ENCODE measurements around the gene LMAN2. TPM values are rescaled to one million over a fixed set of nuclear protein-coding genes. Genes with fewer than 3 reads are reported as not detected.

LMAN2 gene
- total RNA-seq, 5 donors from 2014 or later (not counting 1 experiment from before 2014, with no cell fraction given), result 67.2 to 122 (median 106) TPM

GRCh38 chr5:177382423-177383029 is 31.1 kb upstream of the LMAN2 start:
- Histone ChIP-seq H3K36me3 (ENCODE audit: control insufficient read depth in 2 of 2, extremely low read depth in 1 of 2, insufficient read depth in 1 of 2, low read length in 1 of 2) (no peaks in the 10 kb centered on the region), H3K4me3 (ENCODE audit: control insufficient read depth in 1 of 2, extremely low read depth in 1 of 2, low read length in 1 of 2) (no peak overlapping the region), H3K4me1 (ENCODE audit: control insufficient read depth in 1 of 2, extremely low read depth in 1 of 2, insufficient read depth in 2 of 2, low read length in 2 of 2) (peaks cover 0 to 60% of the 10 kb centered on the region in 2 experiments), H3K9me3 (no peaks in the 10 kb centered on the region), H3K27me3 (replicated peaks in 1 of 2; ENCODE audit: control insufficient read depth in 2 of 2, extremely low read depth in 1 of 2, insufficient read depth in 2 of 2, low read length in 1 of 2) (no peaks in the 10 kb centered on the region), H3K27ac (ENCODE audit: low read length) (no peak overlapping the region)
- Mint-ChIP-seq H3K36me3 (no peaks in the 10 kb centered on the region), H3K27me3 (no peaks in the 10 kb centered on the region), H3K4me3 (peak overlapping the region in 1 of 3 donors; percentile 22), H3K4me1 (peaks cover 36 to 46% (median 44%) of the 10 kb centered on the region in 3 donors), H3K9me3 (no peaks in the 10 kb centered on the region), H3K27ac (peak overlapping the region; percentile 55 to 61)
- POLR2A ChIA-PET, result interaction anchor here in 1 of 2 donors (0.5 kb wide), 1 partner anchor 78 kb away, joined by 7 read pairs; no protein-coding TSS in a partner anchor
- CTCF ChIA-PET, result interaction anchor here (0.6 to 1.3 kb wide), 5 partner anchors 11 to 268 kb away, joined by 3 to 6 read pairs (median 4); no protein-coding TSS in a partner anchor
- 58% methylated on average over 4 of the region's 11 CpGs for WGBS (ENCODE audit: insufficient coverage)
- DNase-seq (peak in 15 of 35 experiments; percentile 12 to 62 (median 36)), ATAC-seq (replicated peaks in 1 of 4) (peak; percentile 57 to 89 (median 70))

DNA sequence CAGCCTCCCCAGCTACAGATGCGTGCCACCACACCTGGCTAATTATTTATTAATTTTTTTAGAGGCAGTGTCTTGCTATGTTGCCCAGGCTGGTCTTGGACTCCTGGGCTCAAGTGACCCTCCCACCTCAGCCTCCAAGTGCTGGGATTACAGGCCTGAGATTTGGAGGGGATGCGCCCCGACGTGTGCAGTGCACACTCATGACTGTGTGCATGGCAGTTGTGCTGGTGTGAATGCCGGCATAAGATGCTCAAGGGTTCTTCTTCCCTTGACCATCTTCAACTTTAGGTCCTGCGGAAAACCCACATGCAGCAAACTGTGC is 29.3 kb upstream of the LMAN2 start:
- H3K27ac ChIP-seq (ENCODE audit: low read length), result no peak overlapping the region
- H3K4me1 Mint-ChIP-seq, result peaks cover 40 to 47% (median 44%) of the 10 kb centered on the region in 3 donors
- no peaks in the 10 kb centered on the region for H3K9me3 Mint-ChIP-seq
- 100% methylated on average over 4 of the region's 6 CpGs for WGBS (ENCODE audit: insufficient coverage)
- H3K4me3 Mint-ChIP-seq, result no peak overlapping the region
- H3K27me3 Mint-ChIP-seq, result no peaks in the 10 kb centered on the region
- no peaks in the 10 kb centered on the region for H3K9me3 ChIP-seq
- no peaks in the 10 kb centered on the region for H3K36me3 Mint-ChIP-seq
- POLR2A ChIA-PET, result no interaction called here
- no peaks in the 10 kb centered on the region for H3K27me3 ChIP-seq (replicated peaks in 1 of 2; ENCODE audit: control insufficient read depth in 2 of 2, extremely low read depth in 1 of 2, insufficient read depth in 2 of 2, low read length in 1 of 2)
- no peak overlapping the region for H3K27ac Mint-ChIP-seq
- peaks cover 0 to 58% of the 10 kb centered on the region in 2 experiments for H3K4me1 ChIP-seq (ENCODE audit: control insufficient read depth in 1 of 2, extremely low read depth in 1 of 2, insufficient read depth in 2 of 2, low read length in 2 of 2)
- no peaks in the 10 kb centered on the region for H3K36me3 ChIP-seq (ENCODE audit: control insufficient read depth in 2 of 2, extremely low read depth in 1 of 2, insufficient read depth in 1 of 2, low read length in 1 of 2)
- ATAC-seq (replicated peaks in 1 of 4), result no peak
- no peak for DNase-seq
- H3K4me3 ChIP-seq (ENCODE audit: control insufficient read depth in 1 of 2, extremely low read depth in 1 of 2, low read length in 1 of 2), result no peak overlapping the region
- CTCF ChIA-PET, result interaction anchor here in 1 of 2 donors (0.6 kb wide), 1 partner anchor 34 kb away, joined by 3 read pairs; no protein-coding TSS in a partner anchor

DNA sequence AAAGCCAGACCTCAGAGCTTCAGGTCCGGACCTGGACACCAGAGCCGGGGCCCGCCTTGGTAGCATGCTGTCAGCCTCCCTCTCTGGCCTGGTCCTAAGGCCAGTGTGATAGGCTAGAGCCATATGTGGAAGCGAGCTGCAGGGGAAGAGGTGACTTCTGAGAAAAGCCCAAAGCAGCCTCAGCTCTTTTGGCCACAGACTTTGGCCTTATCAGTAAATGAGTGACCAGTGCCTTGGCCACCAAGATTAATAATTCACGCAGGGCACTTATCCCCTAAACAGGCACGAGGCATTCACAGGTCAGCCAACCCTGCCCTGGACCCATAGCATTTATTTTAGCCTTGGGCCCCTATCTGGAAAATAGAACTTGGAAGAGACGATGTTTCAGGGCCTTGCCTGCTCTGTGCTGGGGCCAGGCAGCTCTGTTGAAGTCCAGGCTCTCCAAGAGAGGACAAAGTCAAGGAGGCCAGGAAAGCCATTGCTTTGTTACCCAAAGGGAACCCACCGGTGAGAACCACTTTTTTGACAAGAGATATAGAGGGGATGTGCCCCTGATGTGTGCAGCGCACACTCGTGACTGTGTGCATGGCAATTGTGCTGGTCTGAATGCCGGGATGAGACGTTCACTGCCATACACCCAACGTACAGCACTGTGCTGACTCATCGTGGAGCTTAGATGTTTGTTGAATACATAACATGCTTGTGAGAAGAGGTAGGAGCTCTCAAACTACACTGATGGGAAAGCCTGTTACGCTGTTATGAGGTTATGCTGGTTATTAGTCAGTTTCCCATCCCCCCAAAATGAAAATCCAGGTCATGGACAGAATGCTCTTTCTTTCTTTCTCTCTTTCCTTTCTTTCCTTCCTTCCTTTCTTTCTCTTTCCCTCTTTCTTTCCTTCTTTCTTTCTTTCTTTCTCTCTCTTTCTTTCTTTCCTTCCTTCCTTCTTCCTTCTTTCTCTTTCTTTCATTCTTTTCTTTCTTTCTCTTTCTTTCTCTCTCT is 27.7 kb upstream of the LMAN2 start:
- H3K27me3 ChIP-seq (replicated peaks in 1 of 2; ENCODE audit: control insufficient read depth in 2 of 2, extremely low read depth in 1 of 2, insufficient read depth in 2 of 2, low read length in 1 of 2), result no peaks in the 10 kb centered on the region

GRCh38 chr5:177377851-177378776 is 26.6 kb upstream of the LMAN2 start:
- CTCF ChIA-PET, result interaction anchor here (0.7 to 2.2 kb wide), 6 partner anchors 8 to 124 kb away, joined by 3 to 8 read pairs (median 5); no protein-coding TSS in a partner anchor
- Histone ChIP-seq H3K27ac (ENCODE audit: low read length) (peak overlapping the region; percentile 31), H3K36me3 (ENCODE audit: control insufficient read depth in 2 of 2, extremely low read depth in 1 of 2, insufficient read depth in 1 of 2, low read length in 1 of 2) (peaks cover 0 to 11% of the 10 kb centered on the region in 2 donors), H3K27me3 (replicated peaks in 1 of 2; ENCODE audit: control insufficient read depth in 2 of 2, extremely low read depth in 1 of 2, insufficient read depth in 2 of 2, low read length in 1 of 2) (no peaks in the 10 kb centered on the region), H3K4me3 (ENCODE audit: control insufficient read depth in 1 of 2, extremely low read depth in 1 of 2, low read length in 1 of 2) (no peak overlapping the region), H3K4me1 (ENCODE audit: control insufficient read depth in 1 of 2, extremely low read depth in 1 of 2, insufficient read depth in 2 of 2, low read length in 2 of 2) (peaks cover 10 to 67% of the 10 kb centered on the region in 2 experiments), H3K9me3 (no peaks in the 10 kb centered on the region)
- WGBS (ENCODE audit: insufficient coverage), result 99% methylated on average over 7 of the region's 8 CpGs
- POLR2A ChIA-PET, result interaction anchor here in 1 of 2 donors (0.7 kb wide), 1 partner anchor 50 kb away, joined by 3 read pairs; no protein-coding TSS in a partner anchor
- H3K4me1 Mint-ChIP-seq, result peaks cover 55 to 58% (median 57%) of the 10 kb centered on the region in 3 donors
- ATAC-seq (replicated peaks in 1 of 4) (no peak), DNase-seq (no peak)
- no peaks in the 10 kb centered on the region for H3K27me3 Mint-ChIP-seq
- H3K9me3 Mint-ChIP-seq, result no peaks in the 10 kb centered on the region
- H3K27ac Mint-ChIP-seq, result peak overlapping the region; percentile 74 to 96
- H3K4me3 Mint-ChIP-seq, result no peak overlapping the region
- peaks cover 3% of the 10 kb centered on the region for H3K36me3 Mint-ChIP-seq

More for the DNA sequence above, 27.7 kb upstream of the LMAN2 start:
- Mint-ChIP-seq H3K27me3 (no peaks in the 10 kb centered on the region), H3K9me3 (no peaks in the 10 kb centered on the region), H3K4me1 (peaks cover 49 to 53% (median 51%) of the 10 kb centered on the region in 3 donors), H3K4me3 (peak overlapping the region in 1 of 3 donors; percentile 6), H3K27ac (peak overlapping the region; percentile 67 to 77), H3K36me3 (no peaks in the 10 kb centered on the region)
- peaks cover 3 to 62% of the 10 kb centered on the region in 2 experiments for H3K4me1 ChIP-seq (ENCODE audit: control insufficient read depth in 1 of 2, extremely low read depth in 1 of 2, insufficient read depth in 2 of 2, low read length in 2 of 2)
- POLR2A ChIA-PET, result no interaction called here
- H3K36me3 ChIP-seq (ENCODE audit: control insufficient read depth in 2 of 2, extremely low read depth in 1 of 2, insufficient read depth in 1 of 2, low read length in 1 of 2), result peaks cover 0 to 3% of the 10 kb centered on the region in 2 donors
- no peaks in the 10 kb centered on the region for H3K9me3 ChIP-seq
- CTCF ChIA-PET, result interaction anchor here (0.5 to 2.2 kb wide), 10 partner anchors 9 to 123 kb away, joined by 3 to 8 read pairs (median 4); no protein-coding TSS in a partner anchor
- peak; percentile 32 to 71 (median 58) for ATAC-seq (replicated peaks in 1 of 4)
- WGBS (ENCODE audit: insufficient coverage), result 96% methylated on average over 10 of the region's 15 CpGs
- H3K4me3 ChIP-seq (ENCODE audit: control insufficient read depth in 1 of 2, extremely low read depth in 1 of 2, low read length in 1 of 2), result no peak overlapping the region
- H3K27ac ChIP-seq (ENCODE audit: low read length), result no peak overlapping the region
- peak in 1 of 35 experiments; percentile 28 for DNase-seq

GRCh38 chr5:177376107-177376506 is 24.6 kb upstream of the LMAN2 start:
- peak overlapping the region; percentile 84 to 96 for H3K27ac Mint-ChIP-seq
- no peaks in the 10 kb centered on the region for H3K9me3 ChIP-seq
- H3K36me3 ChIP-seq (ENCODE audit: control insufficient read depth in 2 of 2, extremely low read depth in 1 of 2, insufficient read depth in 1 of 2, low read length in 1 of 2), result peaks cover 0 to 24% of the 10 kb centered on the region in 2 donors
- WGBS (ENCODE audit: insufficient coverage), result 89% methylated on average over 3 of the region's 11 CpGs
- DNase-seq (no peak), ATAC-seq (replicated peaks in 1 of 4) (no peak)
- no peak overlapping the region for H3K4me3 ChIP-seq (ENCODE audit: control insufficient read depth in 1 of 2, extremely low read depth in 1 of 2, low read length in 1 of 2)
- H3K4me3 Mint-ChIP-seq, result no peak overlapping the region
- peaks cover 26 to 77% of the 10 kb centered on the region in 2 experiments for H3K4me1 ChIP-seq (ENCODE audit: control insufficient read depth in 1 of 2, extremely low read depth in 1 of 2, insufficient read depth in 2 of 2, low read length in 2 of 2)
- H3K27ac ChIP-seq (ENCODE audit: low read length), result peak overlapping the region; percentile 34
- H3K27me3 Mint-ChIP-seq, result no peaks in the 10 kb centered on the region
- H3K9me3 Mint-ChIP-seq, result no peaks in the 10 kb centered on the region
- H3K36me3 Mint-ChIP-seq, result peaks cover 7% of the 10 kb centered on the region
- CTCF ChIA-PET, result no interaction called here
- POLR2A ChIA-PET, result no interaction called here
- H3K27me3 ChIP-seq (replicated peaks in 1 of 2; ENCODE audit: control insufficient read depth in 2 of 2, extremely low read depth in 1 of 2, insufficient read depth in 2 of 2, low read length in 1 of 2), result no peaks in the 10 kb centered on the region
- H3K4me1 Mint-ChIP-seq, result peaks cover 59 to 65% (median 65%) of the 10 kb centered on the region in 3 donors

All from T-cell (primary cell).